DND-41 (cell line): ENCODE measurements around the gene PDE4DIP.
"Not testable (repeated sequence)": the region's sequence is repeated elsewhere in the genome, so short reads cannot be mapped to it uniquely, and the experiment has no call there.

Experiments
- EZH2 ChIP-seq: IDR thresholded peaks from 3 replicates; pipeline ENCODE4 v1.6.1; 2012; ENCODE audit warnings: borderline replicate concordance, low read depth, mild to moderate bottlenecking, moderate library complexity, low read length, inconsistent platforms; ENCODE audit not compliant: severe bottlenecking
- TF ChIP-seq, protein P1 (sequence below): IDR thresholded peaks from 2 replicates; pipeline ENCODE4 v1.5.1; 2012; ENCODE audit warnings: borderline replicate concordance, low read length, moderate library complexity, mild to moderate bottlenecking; ENCODE audit not compliant: poor library complexity, severe bottlenecking; ENCODE audit errors: extremely low read depth

DNA sequence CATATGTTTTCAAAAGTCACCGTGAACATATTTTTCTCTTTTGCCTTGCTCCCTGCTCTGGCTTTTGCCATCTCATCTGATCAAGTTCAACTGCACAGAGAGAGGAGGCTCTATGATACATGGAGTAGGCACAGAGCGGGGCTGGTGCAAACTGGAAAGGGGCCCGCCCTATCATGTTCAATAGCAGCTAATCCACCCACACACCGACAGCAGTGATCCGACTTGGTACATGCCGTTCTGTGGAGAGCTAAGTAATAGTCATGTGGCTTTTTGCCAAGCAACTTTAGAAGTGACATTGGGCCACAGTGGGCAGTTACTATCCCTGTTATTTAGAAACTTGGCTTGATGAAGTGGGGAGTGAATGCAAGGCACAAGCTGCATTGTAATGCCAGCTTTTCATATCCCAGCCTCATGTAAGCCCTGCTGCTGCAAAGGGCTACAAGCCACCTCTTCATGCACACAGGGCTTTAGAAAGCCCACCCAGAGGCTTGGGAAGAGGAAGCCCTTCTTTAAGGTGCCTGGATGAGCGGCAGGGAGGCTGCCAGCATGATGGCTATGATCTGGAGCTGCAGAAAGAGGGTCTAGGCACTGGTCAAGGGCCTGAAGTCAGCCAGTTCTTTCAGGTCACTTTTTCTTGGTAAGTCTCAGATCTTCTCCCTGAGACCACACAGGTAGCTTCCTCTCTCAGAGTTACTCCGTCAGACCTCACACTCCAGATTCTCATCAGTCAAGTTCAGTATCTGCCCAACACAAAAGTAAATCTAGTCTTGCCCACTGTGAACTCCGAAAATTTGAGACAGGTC, 57.1 kb downstream of the PDE4DIP start:
- TF ChIP-seq, protein P1, sequence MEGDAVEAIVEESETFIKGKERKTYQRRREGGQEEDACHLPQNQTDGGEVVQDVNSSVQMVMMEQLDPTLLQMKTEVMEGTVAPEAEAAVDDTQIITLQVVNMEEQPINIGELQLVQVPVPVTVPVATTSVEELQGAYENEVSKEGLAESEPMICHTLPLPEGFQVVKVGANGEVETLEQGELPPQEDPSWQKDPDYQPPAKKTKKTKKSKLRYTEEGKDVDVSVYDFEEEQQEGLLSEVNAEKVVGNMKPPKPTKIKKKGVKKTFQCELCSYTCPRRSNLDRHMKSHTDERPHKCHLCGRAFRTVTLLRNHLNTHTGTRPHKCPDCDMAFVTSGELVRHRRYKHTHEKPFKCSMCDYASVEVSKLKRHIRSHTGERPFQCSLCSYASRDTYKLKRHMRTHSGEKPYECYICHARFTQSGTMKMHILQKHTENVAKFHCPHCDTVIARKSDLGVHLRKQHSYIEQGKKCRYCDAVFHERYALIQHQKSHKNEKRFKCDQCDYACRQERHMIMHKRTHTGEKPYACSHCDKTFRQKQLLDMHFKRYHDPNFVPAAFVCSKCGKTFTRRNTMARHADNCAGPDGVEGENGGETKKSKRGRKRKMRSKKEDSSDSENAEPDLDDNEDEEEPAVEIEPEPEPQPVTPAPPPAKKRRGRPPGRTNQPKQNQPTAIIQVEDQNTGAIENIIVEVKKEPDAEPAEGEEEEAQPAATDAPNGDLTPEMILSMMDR = not testable (repeated sequence)
- not testable (repeated sequence) for TF ChIP-seq EZH2
